Astrocyte of the spinal cord (primary cell): ENCODE data around the gene PTPRN.

ENCODE experiments used
- DNase-seq: peaks from one replicate; pipeline ENCODE4 v3.0.0; 2011; ENCODE audit warnings: low read depth, low spot score
- H3K4me3 ChIP-seq: 2 replicates; pipeline ENCODE4 v1.5.1; 2011; ENCODE audit warnings: low read depth, mild to moderate bottlenecking, low read length, moderate library complexity
- in situ Hi-C: cut with HindIII; loops from 2 replicates; pipeline ENCODE4 v1.10.0; 2017; ENCODE audit warnings: low sequenced_read_pairs
- TF ChIP-seq, protein P1 (sequence below): IDR thresholded peaks from 2 replicates; pipeline ENCODE4 v1.5.1; 2012; ENCODE audit warnings: low read depth, mild to moderate bottlenecking, low read length, inconsistent platforms

PTPRN gene

GRCh38 chr2:219308142-219309101 is 779 bp downstream of the PTPRN start:
- TF ChIP-seq, protein P1, sequence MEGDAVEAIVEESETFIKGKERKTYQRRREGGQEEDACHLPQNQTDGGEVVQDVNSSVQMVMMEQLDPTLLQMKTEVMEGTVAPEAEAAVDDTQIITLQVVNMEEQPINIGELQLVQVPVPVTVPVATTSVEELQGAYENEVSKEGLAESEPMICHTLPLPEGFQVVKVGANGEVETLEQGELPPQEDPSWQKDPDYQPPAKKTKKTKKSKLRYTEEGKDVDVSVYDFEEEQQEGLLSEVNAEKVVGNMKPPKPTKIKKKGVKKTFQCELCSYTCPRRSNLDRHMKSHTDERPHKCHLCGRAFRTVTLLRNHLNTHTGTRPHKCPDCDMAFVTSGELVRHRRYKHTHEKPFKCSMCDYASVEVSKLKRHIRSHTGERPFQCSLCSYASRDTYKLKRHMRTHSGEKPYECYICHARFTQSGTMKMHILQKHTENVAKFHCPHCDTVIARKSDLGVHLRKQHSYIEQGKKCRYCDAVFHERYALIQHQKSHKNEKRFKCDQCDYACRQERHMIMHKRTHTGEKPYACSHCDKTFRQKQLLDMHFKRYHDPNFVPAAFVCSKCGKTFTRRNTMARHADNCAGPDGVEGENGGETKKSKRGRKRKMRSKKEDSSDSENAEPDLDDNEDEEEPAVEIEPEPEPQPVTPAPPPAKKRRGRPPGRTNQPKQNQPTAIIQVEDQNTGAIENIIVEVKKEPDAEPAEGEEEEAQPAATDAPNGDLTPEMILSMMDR: no peak
- peak; percentile 61 for DNase-seq
- in situ Hi-C loops: no loop called here
- H3K4me3 ChIP-seq: peak overlapping the region; percentile 15

DNA sequence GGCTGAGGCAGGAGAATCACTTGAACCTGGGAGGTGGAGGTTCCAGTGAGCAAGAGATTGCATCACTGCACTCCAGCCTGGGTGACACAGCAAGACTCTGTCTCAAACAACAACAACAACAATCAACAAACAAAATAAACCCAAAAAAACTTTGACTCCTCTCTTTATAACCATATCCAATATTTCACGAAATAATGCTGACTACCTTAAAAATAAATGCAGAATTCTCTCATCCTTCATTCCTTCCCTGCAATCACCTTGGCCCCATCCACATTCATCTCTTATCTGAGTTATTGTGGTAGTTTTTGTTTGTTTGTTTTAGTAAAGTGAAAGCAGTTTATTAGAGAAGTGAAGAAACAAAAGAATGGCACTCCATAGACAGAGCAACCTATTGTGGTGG is 3.2 kb downstream of the PTPRN start:
- DNase-seq: no peak
- in situ Hi-C loops: no loop called here

DNA sequence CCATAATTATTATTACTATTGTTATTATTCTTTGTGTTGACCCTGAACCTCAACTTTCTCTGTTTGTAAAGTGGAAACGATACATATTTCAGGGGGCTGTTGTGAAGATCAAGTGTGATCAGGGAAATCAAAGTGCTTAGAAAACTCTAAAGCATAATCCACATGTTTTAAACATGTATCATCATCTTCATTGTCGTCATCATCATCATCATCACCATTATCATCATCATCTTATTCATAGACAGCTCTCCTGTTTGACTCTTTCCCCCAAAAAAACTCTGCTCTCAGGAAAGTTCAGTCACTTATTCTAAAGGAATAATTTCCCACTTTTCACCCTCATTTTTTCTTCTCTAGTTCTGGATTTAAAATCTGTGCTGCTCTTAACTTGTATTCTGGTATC is 5.0 kb downstream of the PTPRN start:
- no peak for DNase-seq
- in situ Hi-C loops: no loop called here
- TF ChIP-seq, protein P1: no peak
- no peak overlapping the region for H3K4me3 ChIP-seq

More for the DNA sequence above, 3.2 kb downstream of the PTPRN start:
- TF ChIP-seq, protein P1: no peak
- no peak overlapping the region for H3K4me3 ChIP-seq

DNA sequence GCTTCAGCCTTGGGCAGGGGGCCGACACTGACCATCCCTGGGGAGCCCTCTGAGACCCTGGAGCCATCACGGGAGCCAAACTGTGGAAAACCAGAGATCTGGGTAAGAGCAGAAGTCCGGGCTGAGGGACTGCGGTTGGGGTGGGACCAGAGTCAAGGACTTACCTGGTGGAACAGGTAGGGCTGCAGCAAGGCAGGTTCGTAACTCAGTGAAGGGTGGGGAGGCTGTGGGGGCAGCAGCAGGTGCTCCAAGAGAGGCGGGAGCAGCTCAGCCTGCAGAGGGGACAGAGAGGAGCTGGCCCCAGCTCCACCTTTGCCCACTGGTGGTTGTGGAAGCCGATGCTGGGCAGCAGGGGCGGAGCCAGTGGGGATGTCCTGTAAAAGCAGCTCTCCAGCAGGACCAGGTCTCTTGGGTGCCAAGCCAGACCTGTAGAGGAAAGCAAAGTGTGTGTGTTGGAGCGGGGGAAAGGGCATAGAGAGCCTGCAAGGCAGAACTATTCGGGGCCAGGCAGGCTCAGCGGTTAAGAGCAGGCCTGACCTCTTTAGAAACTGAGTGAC is 6.7 kb downstream of the PTPRN start:
- TF ChIP-seq, protein P1: no peak
- DNase-seq: no peak
- in situ Hi-C loops: no loop called here
- no peak overlapping the region for H3K4me3 ChIP-seq

- no peak overlapping the region for H3K4me3 ChIP-seq
- TF ChIP-seq, protein P1: no peak
- in situ Hi-C loops: no loop called here
- DNase-seq: no peak
Measured at GRCh38 chr2:219300022-219300421, 9.2 kb downstream of the PTPRN start.

DNA sequence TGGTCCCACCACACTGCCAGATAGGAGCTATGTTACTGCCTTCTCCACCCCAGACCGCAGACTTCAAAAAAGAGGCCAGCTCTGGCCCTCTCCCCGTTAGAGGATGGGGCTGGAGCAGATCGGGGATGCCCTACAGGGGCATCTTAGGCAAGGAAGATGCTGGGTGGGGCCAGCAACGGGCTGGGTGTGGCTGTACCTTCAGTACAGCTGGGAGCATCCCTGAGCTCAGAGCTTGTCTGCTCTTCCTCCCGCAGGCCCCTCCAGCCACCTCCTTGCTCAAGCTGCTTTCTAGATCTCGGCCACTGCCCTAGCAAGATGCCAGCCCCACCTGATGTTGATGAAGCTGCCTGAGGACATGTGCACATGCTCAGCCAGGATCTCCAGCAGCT is 9.8 kb downstream of the PTPRN start:
- no peak overlapping the region for H3K4me3 ChIP-seq
- in situ Hi-C loops: no loop called here
- TF ChIP-seq, protein P1: no peak

More for the DNA sequence above, 9.8 kb downstream of the PTPRN start:
- DNase-seq: no peak
